GM12878 (cell line): ENCODE measurements around the gene GLS. TPM values are rescaled to one million over a fixed set of nuclear protein-coding genes. Genes with fewer than 3 reads are reported as not detected.

Experiments
- BACH1 ChIP-seq: fragments of 450-650 bp; IDR thresholded peaks from 2 replicates; pipeline ENCODE4 v1.6.1; 2017; ENCODE audit warnings: mild to moderate bottlenecking, borderline replicate concordance
- FOS ChIP-seq: IDR thresholded peaks from 3 replicates; pipeline ENCODE4 v1.6.1; 2011; ENCODE audit warnings: borderline replicate concordance; ENCODE audit not compliant: insufficient read length; ENCODE audit errors: extremely low read depth
- RELB ChIP-seq: fragments of 450-650 bp; IDR thresholded peaks from 2 replicates; pipeline ENCODE4 v1.6.1; 2017; ENCODE audit warnings: low read depth, mild to moderate bottlenecking, moderate library complexity
- ZNF592 ChIP-seq: fragments of 450-650 bp; IDR thresholded peaks from 2 replicates; pipeline ENCODE4 v1.6.1; 2017; ENCODE audit warnings: mild to moderate bottlenecking, moderate library complexity
- ZSCAN29 ChIP-seq: fragments of 450-650 bp; IDR thresholded peaks from 2 replicates; pipeline ENCODE4 v1.6.1; 2017; ENCODE audit warnings: mild to moderate bottlenecking, moderate library complexity
- polyA plus RNA-seq, 11 experiments: library from polyadenylated mRNA; depleted of rRNA in 4 of 11; unstranded in 6 of 11; stranded (reverse) in 5 of 11; fragments of >200 nt; fragmentation: Nextera tagmentation in 4 of 11; fragmentation: Illumina TruSeq in 1 of 11; extraction: Ambion mirVana in 4 of 11; extraction: Trizol in 1 of 11; gene quantifications; 1 replicate in 1 of 11; 2 replicates in 10 of 11; pipeline versions ENCODE4 v1.2.1 to v1.2.3, GENCODE V29; 2011 to 2016; ENCODE audit warnings: inconsistent platforms in 2 of 11, missing spikeins in 2 of 11, low read depth in 1 of 11
- total RNA-seq, 4 experiments: library from RNA; depleted of rRNA in 3 of 4; stranded (reverse); fragments of >200 nt in 3 of 4; fragmentation: Illumina TruSeq in 1 of 4; extraction: Trizol in 1 of 4; gene quantifications; 2 replicates each; pipeline versions ENCODE4 v1.2.1 to v1.2.3, GENCODE V29; 2013 to 2021
- TF ChIP-seq, protein P1 (sequence below): fragments of 450-650 bp; conservative IDR thresholded peaks from 2 replicates; pipeline ENCODE4 v1.6.1; 2017; ENCODE audit warnings: mild to moderate bottlenecking, moderate library complexity

GLS gene
- total and polyA plus RNA-seq, 10 of the 15 experiments (the other 5 are each of a cell fraction or from before 2014, with no cell fraction given) = 15.7 to 145 (median 70.8) TPM

DNA sequence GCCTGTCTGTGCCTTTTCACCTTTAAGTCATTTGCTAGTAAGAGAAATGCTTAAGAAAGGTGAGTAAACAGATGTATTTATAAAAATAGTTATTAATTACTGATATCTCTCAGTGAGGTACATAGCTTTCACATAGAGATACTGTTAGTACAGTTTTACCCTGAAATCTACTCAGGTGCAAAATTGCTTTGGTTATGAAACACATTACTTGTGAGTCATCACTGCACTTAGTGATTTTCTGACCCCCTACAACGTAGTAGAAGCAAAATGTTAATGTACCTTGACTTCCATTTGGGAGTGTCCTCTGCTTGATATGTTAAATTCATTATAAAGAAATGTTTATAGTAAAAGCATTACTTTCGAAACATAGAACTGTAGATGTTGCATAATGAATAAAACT is 6.5 kb downstream of the GLS start (continued):
- TF ChIP-seq ZNF592 (no peak), BACH1 (no peak), FOS (no peak), RELB (no peak), ZSCAN29 (no peak)
- TF ChIP-seq, protein P1, sequence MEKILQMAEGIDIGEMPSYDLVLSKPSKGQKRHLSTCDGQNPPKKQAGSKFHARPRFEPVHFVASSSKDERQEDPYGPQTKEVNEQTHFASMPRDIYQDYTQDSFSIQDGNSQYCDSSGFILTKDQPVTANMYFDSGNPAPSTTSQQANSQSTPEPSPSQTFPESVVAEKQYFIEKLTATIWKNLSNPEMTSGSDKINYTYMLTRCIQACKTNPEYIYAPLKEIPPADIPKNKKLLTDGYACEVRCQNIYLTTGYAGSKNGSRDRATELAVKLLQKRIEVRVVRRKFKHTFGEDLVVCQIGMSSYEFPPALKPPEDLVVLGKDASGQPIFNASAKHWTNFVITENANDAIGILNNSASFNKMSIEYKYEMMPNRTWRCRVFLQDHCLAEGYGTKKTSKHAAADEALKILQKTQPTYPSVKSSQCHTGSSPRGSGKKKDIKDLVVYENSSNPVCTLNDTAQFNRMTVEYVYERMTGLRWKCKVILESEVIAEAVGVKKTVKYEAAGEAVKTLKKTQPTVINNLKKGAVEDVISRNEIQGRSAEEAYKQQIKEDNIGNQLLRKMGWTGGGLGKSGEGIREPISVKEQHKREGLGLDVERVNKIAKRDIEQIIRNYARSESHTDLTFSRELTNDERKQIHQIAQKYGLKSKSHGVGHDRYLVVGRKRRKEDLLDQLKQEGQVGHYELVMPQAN = no peak
- TF ChIP-seq, all 136 proteins: peak for 8
